ENCODE results near the gene TICAM2. TPM values are rescaled to one million over a fixed set of nuclear protein-coding genes. Genes with fewer than 3 reads are reported as not detected.

Gene TICAM2
- total RNA-seq, 1 experiment from 2014 or later = 0.24 TPM

GRCh38 chr5:115532517-115532916, 69.8 kb downstream of the TICAM2 start:
- no peak overlapping the region for H2BK120ac ChIP-seq (ENCODE audit: low read depth, low read length, poor library complexity, severe bottlenecking)
- H3K36me3 Mint-ChIP-seq (ENCODE audit: insufficient read depth in 1 of 3, low read depth in 3 of 3) = peaks cover 18 to 34% (median 30%) of the 10 kb centered on the region in 3 experiments
- H3K18ac ChIP-seq (ENCODE audit: insufficient read length, low read depth, low read length) = no peak overlapping the region
- no peak overlapping the region for H2BK5ac ChIP-seq (ENCODE audit: insufficient read length, low read length)
- H3K4me2 ChIP-seq (ENCODE audit: insufficient read depth, insufficient read length, low read length) = no peak overlapping the region
- no peak overlapping the region for H3K56ac ChIP-seq (ENCODE audit: insufficient read length, low read depth, low read length)
- no peaks in the 10 kb centered on the region for H3K27me3 Mint-ChIP-seq (ENCODE audit: low read depth)
- no peak overlapping the region for H3K27ac ChIP-seq (ENCODE audit: insufficient read length, low read depth, low read length)
- H3K79me1 ChIP-seq (ENCODE audit: insufficient read depth, low read depth, low read length, poor library complexity, severe bottlenecking) = peaks cover 2% of the 10 kb centered on the region
- no CpG with 5 or more reads among the region's 2 CpGs for WGBS (ENCODE audit: extremely low coverage, insufficient read length, low lambda C conversion rate)
- no peaks in the 10 kb centered on the region for H4K20me1 ChIP-seq (ENCODE audit: control insufficient read depth, insufficient read depth, insufficient read length)
- peaks cover 20% of the 10 kb centered on the region; the same call in 1 of the 2 replicates for H3K79me2 ChIP-seq (ENCODE audit: insufficient read depth, low read length)
- no peaks in the 10 kb centered on the region; a peak in 1 of 5 replicates for H3K9me3 Mint-ChIP-seq
- no peak overlapping the region for H2AK5ac ChIP-seq (ENCODE audit: insufficient read length, low read length)
- H3K4me3 Mint-ChIP-seq = no peak overlapping the region
- H3K9ac ChIP-seq (ENCODE audit: extremely low read depth, insufficient read length, low read length) = no peak overlapping the region
- no peak overlapping the region for H3T11ph ChIP-seq (ENCODE audit: low read length)
- no peaks in the 10 kb centered on the region for H3K4me1 ChIP-seq (ENCODE audit: insufficient read depth, low read length)
- no peak overlapping the region for H4K8ac ChIP-seq (replicated peaks; ENCODE audit: insufficient read length, low read depth, low read length)
- no peak overlapping the region for H3K23ac ChIP-seq (ENCODE audit: insufficient read length, low read depth, low read length)
- no peak overlapping the region for H2AFZ ChIP-seq (ENCODE audit: low read length)
- no peak overlapping the region for H4K5ac ChIP-seq (ENCODE audit: insufficient read length, low read depth, low read length)
- H2BK15ac ChIP-seq (ENCODE audit: low read depth, low read length) = no peak overlapping the region
- peaks cover 25 to 36% of the 10 kb centered on the region in 2 experiments for H3K4me1 Mint-ChIP-seq
- no peaks in the 10 kb centered on the region for H3K27me3 ChIP-seq (ENCODE audit: insufficient read depth, low read length)
- no peak overlapping the region for H3K27ac Mint-ChIP-seq
- H3K9me3 ChIP-seq (ENCODE audit: control insufficient read depth, low read depth, low read length) = no peaks in the 10 kb centered on the region
- no peak overlapping the region for H4K91ac ChIP-seq (ENCODE audit: insufficient read length, low read depth, low read length)
- no peak overlapping the region for H3K4ac ChIP-seq (ENCODE audit: low read depth, low read length)
- no peak for DNase-seq
- no peak overlapping the region for H2BK12ac ChIP-seq (ENCODE audit: insufficient read length, low read depth, low read length)
- TF ChIP-seq CTCF (conservative IDR thresholded peaks at IDR 0.05) = no peak
- no peaks in the 10 kb centered on the region for H3K23me2 ChIP-seq (ENCODE audit: insufficient read length, low read depth, low read length, poor library complexity, severe bottlenecking)
- H2BK20ac ChIP-seq (ENCODE audit: low read depth, low read length, poor library complexity, severe bottlenecking) = no peak overlapping the region
- no peak overlapping the region for H3K14ac ChIP-seq (ENCODE audit: insufficient read depth, low read length)

Measured in H9 (cell line).